ENCODE results near the gene GNG7.

- TF ChIP-seq CTCF (IDR thresholded peaks at IDR 0.05; ENCODE audit: extremely low read depth in 1 of 2, insufficient read depth in 1 of 2, low read depth in 1 of 2, low read length in 2 of 2), result peak; percentile 73 to 87
- TF ChIP-seq MAX (IDR thresholded peaks at IDR 0.05; ENCODE audit: insufficient read depth, insufficient read length), result no peak
- no peak for TF ChIP-seq EZH2 (IDR thresholded peaks at IDR 0.05; ENCODE audit: borderline replicate concordance, low read depth, low read length, severe bottlenecking)
- no peak for TF ChIP-seq FOS (IDR thresholded peaks at IDR 0.05; ENCODE audit: borderline replicate concordance, insufficient read depth, low read length)
- TF ChIP-seq POLR2AphosphoS5 (IDR thresholded peaks at IDR 0.05; ENCODE audit: insufficient read depth, low read depth, low read length), result no peak
Observed at GRCh38 chr19:2648528-2648937, 54.0 kb downstream of the GNG7 start.

Measured in endothelial cell of umbilical vein (primary cell).